HFFc6 (cell line): ENCODE measurements around the gene ERBB4. TPM values are rescaled to one million over a fixed set of nuclear protein-coding genes. Genes with fewer than 3 reads are reported as not detected.

Experiments
- DNase-seq: peaks from one replicate; pipeline ENCODE4 v3.0.0-alpha.2; 2018
- H3K27ac Mint-ChIP-seq: 2 replicates; pipeline ENCODE4 v1.8.0; 2020; ENCODE audit warnings: mild to moderate bottlenecking, mixed read lengths
- H3K27me3 Mint-ChIP-seq: 2 replicates; pipeline ENCODE4 v1.8.0; 2021; ENCODE audit warnings: mild to moderate bottlenecking, moderate library complexity, mixed read lengths; ENCODE audit not compliant: insufficient read depth
- H3K36me3 Mint-ChIP-seq: 2 replicates; pipeline ENCODE4 v1.8.0; 2021; ENCODE audit warnings: low read depth, mixed read lengths
- H3K4me1 Mint-ChIP-seq: 2 replicates; pipeline ENCODE4 v1.8.0; 2020; ENCODE audit warnings: low read depth, mixed read lengths
- H3K4me3 Mint-ChIP-seq: 2 replicates; pipeline ENCODE4 v1.8.0; 2020; ENCODE audit warnings: mild to moderate bottlenecking, moderate library complexity, mixed read lengths
- H3K9me3 Mint-ChIP-seq: 2 replicates; pipeline ENCODE4 v1.8.0; 2020; ENCODE audit warnings: mild to moderate bottlenecking, mixed read lengths
- CTCF ChIP-seq: fragments of 200-600 bp; sonication (generic); IDR thresholded peaks from 2 replicates; pipeline ENCODE4 v1.5.0; 2021; ENCODE audit warnings: antibody characterized with exemption, mild to moderate bottlenecking
- total RNA-seq, 6 experiments: library from RNA; stranded (reverse); fragmentation: NEBNext Ultra II Directional; extraction: Animal tissue kit (Norgen Biotek cat#: 25700); gene quantifications; 2 replicates in 1 of 6; 3 replicates in 5 of 6; pipeline ENCODE4 v1.2.3, GENCODE V29; 2021

ERBB4 gene
- total RNA-seq, 6 experiments from 2014 or later, result not detected

- no peaks in the 10 kb centered on the region for H3K36me3 Mint-ChIP-seq
- H3K27me3 Mint-ChIP-seq, result no peaks in the 10 kb centered on the region
- no peak overlapping the region for H3K27ac Mint-ChIP-seq
- H3K4me1 Mint-ChIP-seq, result no peaks in the 10 kb centered on the region
- peaks cover 4% of the 10 kb centered on the region; the same call in 1 of the 2 replicates for H3K9me3 Mint-ChIP-seq
- peak; percentile 70 for TF ChIP-seq CTCF
- H3K4me3 Mint-ChIP-seq, result no peak overlapping the region
- peak; percentile 18 for DNase-seq
Observed at GRCh38 chr2:212005085-212005671, 533.4 kb downstream of the ERBB4 start.

- no peak overlapping the region for H3K27ac Mint-ChIP-seq
- DNase-seq, result no peak
- TF ChIP-seq CTCF, result no peak
- H3K36me3 Mint-ChIP-seq, result no peaks in the 10 kb centered on the region
- no peaks in the 10 kb centered on the region for H3K4me1 Mint-ChIP-seq
- H3K27me3 Mint-ChIP-seq, result no peaks in the 10 kb centered on the region
- H3K9me3 Mint-ChIP-seq, result peaks cover 4% of the 10 kb centered on the region; the same call in 1 of the 2 replicates
- H3K4me3 Mint-ChIP-seq, result no peak overlapping the region
Observed at GRCh38 chr2:212001325-212001724, 537.3 kb downstream of the ERBB4 start.

GRCh38 chr2:211996857-211997256 lies 541.7 kb downstream of the ERBB4 start:
- H3K27ac Mint-ChIP-seq, result no peak overlapping the region
- H3K4me1 Mint-ChIP-seq, result no peaks in the 10 kb centered on the region
- H3K27me3 Mint-ChIP-seq, result no peaks in the 10 kb centered on the region; the same call in 1 of the 2 replicates
- no peak for DNase-seq
- H3K9me3 Mint-ChIP-seq, result no peaks in the 10 kb centered on the region
- H3K36me3 Mint-ChIP-seq, result no peaks in the 10 kb centered on the region
- no peak for TF ChIP-seq CTCF
- H3K4me3 Mint-ChIP-seq, result no peak overlapping the region

GRCh38 chr2:211994806-211995205 lies 543.8 kb downstream of the ERBB4 start:
- H3K36me3 Mint-ChIP-seq, result no peaks in the 10 kb centered on the region
- H3K9me3 Mint-ChIP-seq, result peaks cover 5% of the 10 kb centered on the region; the same call in 1 of the 2 replicates
- no peaks in the 10 kb centered on the region for H3K4me1 Mint-ChIP-seq

GRCh38 chr2:211990335-211990734 lies 548.3 kb downstream of the ERBB4 start:
- no peaks in the 10 kb centered on the region for H3K4me1 Mint-ChIP-seq
- H3K27me3 Mint-ChIP-seq, result no peaks in the 10 kb centered on the region; the same call in 1 of the 2 replicates
- H3K36me3 Mint-ChIP-seq, result no peaks in the 10 kb centered on the region
- no peak for TF ChIP-seq CTCF
- peaks cover 5% of the 10 kb centered on the region; the same call in 1 of the 2 replicates for H3K9me3 Mint-ChIP-seq
- DNase-seq, result no peak
- no peak overlapping the region for H3K27ac Mint-ChIP-seq
- no peak overlapping the region for H3K4me3 Mint-ChIP-seq

More at GRCh38 chr2:211994806-211995205, 543.8 kb downstream of the ERBB4 start:
- no peak for DNase-seq
- H3K4me3 Mint-ChIP-seq, result no peak overlapping the region
- H3K27ac Mint-ChIP-seq, result no peak overlapping the region
- H3K27me3 Mint-ChIP-seq, result no peaks in the 10 kb centered on the region; the same call in 1 of the 2 replicates
- TF ChIP-seq CTCF, result no peak
